Measurements from ENCODE around the gene EIF3B.

DNA sequence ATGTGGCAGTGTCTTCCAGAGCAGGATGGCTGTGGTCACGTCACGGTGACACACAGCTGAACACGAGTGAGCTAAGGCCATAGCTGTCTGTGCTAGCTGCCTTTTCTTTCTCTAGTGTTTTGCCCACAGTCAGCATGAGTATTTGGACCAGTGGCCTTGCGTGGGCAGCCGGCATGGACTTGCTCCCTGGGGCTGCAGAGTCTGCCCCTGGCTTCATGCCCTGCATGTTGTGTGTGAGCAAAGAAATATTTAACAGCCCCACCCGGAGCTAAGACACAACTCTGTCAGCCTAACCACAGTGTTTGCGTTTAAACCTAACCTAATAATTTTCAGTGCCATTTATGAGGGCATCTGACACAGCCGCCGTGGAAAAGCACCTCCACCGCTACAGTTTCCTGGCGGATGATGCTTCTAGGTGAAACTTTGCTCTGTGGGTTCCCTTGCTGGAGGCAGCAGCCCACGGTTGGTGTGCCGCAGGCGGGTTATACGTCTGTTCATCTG, 63.4 kb downstream of the EIF3B start:
- TF ChIP-seq, protein P1, sequence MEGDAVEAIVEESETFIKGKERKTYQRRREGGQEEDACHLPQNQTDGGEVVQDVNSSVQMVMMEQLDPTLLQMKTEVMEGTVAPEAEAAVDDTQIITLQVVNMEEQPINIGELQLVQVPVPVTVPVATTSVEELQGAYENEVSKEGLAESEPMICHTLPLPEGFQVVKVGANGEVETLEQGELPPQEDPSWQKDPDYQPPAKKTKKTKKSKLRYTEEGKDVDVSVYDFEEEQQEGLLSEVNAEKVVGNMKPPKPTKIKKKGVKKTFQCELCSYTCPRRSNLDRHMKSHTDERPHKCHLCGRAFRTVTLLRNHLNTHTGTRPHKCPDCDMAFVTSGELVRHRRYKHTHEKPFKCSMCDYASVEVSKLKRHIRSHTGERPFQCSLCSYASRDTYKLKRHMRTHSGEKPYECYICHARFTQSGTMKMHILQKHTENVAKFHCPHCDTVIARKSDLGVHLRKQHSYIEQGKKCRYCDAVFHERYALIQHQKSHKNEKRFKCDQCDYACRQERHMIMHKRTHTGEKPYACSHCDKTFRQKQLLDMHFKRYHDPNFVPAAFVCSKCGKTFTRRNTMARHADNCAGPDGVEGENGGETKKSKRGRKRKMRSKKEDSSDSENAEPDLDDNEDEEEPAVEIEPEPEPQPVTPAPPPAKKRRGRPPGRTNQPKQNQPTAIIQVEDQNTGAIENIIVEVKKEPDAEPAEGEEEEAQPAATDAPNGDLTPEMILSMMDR (IDR thresholded peaks at IDR 0.05): no peak
- no peak for TF ChIP-seq POLR2A (IDR thresholded peaks at IDR 0.05)
- TF ChIP-seq POLR2AphosphoS5 (IDR thresholded peaks at IDR 0.05): no peak
